Vagina (tissue), 2 donors: ENCODE results near the gene LAMP5.

Experiments used
- CTCF ChIP-seq, 3 experiments: fragments of 450-650 bp in 2 of 3; fragments of 200-600 bp in 1 of 3; sonication (generic) in 1 of 3; IDR thresholded peaks; one replicate each; pipeline ENCODE4 v1.5.1; 2017 to 2019; ENCODE audit warnings: antibody characterized with exemption in 3 of 3, mild to moderate bottlenecking in 2 of 3, moderate library complexity in 2 of 3
- POLR2A ChIP-seq, 2 donors: fragments of 450-650 bp; IDR thresholded peaks; one replicate each; pipeline ENCODE4 v1.6.1; 2017; ENCODE audit warnings: antibody characterized with exemption in 2 of 2, mild to moderate bottlenecking in 2 of 2, moderate library complexity in 2 of 2

- TF ChIP-seq CTCF (IDR thresholded peaks at IDR 0.05) (no peak), POLR2A (IDR thresholded peaks at IDR 0.05) (no peak)
Observed at GRCh38 chr20:9516234-9516871, 2.0 kb downstream of the LAMP5 start.
